Cardiac fibroblast (primary cell): ENCODE data around the gene GABRD.
"Not testable (repeated sequence)": the region's sequence is repeated elsewhere in the genome, so short reads cannot be mapped to it uniquely, and the experiment has no call there.

Experiments used
- DNase-seq, 2 donors: peaks; one replicate each; pipeline versions ENCODE4 v3.0.0 to v3.0.0-alpha.2; 2010; ENCODE audit warnings: low read depth in 2 of 2
- H3K4me3 ChIP-seq, 2 donors: replicated peaks in 1 of 2; 1 replicate in 1 of 2; 2 replicates in 1 of 2; pipeline ENCODE4 v1.5.1; 2011; ENCODE audit warnings: low read depth in 2 of 2, low read length in 2 of 2, mild to moderate bottlenecking in 2 of 2, moderate library complexity in 1 of 2
- CTCF ChIP-seq: IDR thresholded peaks from one replicate; pipeline ENCODE4 v1.5.1; 2011; ENCODE audit warnings: low read depth, mild to moderate bottlenecking, low read length, inconsistent platforms

Gene GABRD

DNA sequence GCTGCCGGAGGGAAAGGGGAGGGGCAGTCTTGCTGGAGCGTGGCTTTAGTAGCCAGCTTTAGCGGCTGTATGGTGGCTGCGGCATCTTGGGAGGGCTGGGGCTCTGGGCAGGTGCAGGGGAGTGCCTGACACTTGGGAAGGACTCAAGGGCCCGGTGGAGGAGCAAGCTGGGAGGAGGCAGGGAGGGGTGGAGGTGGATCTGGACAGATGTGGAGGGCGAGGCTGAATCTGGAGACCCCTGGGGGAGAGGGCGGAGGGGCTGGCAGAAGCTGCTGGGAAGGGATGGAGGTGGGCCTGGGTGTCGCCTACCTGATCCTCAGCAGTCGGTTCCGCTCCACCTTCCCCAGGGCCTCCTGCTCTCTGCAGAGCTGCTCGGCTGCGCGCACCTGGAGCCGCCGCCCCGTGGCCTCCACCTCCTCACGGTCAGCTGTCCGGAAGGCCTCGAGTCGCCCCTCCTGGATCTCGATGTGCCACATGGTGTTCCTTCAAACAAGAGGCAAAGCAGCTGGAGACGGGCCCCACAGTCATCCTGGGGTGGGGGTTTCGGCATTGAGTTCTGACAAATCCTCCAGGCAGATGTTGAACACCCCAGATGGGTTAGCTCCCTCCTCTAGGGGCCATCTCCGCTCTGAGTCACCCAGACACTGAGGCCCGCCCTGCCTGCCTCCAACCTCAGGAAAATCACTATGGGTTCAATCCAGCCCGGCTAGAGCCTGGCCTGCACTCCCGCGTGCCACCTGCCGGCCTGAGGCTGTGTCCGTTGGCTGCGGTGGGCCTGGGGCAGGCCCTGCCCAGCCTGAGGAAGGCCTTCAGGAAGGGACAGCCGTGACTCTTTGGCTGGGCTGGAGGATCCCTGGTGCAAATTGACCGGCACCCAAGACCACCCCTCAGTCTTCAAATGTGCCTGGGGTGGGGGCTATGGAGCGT, 45.2 kb upstream of the GABRD start:
- TF ChIP-seq CTCF, result no peak
- H3K4me3 ChIP-seq, result no peak overlapping the region
- no peak for DNase-seq

DNA sequence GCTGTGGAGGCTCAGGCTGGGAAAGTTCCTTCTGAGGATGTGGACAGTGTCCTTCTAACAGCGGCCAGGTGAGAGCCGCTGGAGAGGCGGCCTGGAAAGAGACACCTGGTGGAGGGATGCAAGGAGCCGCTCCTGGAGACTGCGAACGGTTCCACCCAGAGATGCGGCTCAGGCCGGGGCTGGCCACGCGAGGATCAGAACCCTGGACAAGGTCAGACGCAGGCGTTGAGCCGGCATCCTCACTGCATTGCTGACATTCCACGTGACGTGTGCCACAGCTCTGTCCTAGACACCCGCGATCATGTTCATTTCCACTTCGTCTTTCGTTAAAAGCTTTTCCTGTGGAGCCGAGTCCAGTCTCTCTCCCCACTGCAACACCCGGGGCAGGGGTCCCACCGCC, 44.3 kb upstream of the GABRD start:
- DNase-seq, result no peak
- H3K4me3 ChIP-seq, result no peak overlapping the region
- no peak for TF ChIP-seq CTCF

DNA sequence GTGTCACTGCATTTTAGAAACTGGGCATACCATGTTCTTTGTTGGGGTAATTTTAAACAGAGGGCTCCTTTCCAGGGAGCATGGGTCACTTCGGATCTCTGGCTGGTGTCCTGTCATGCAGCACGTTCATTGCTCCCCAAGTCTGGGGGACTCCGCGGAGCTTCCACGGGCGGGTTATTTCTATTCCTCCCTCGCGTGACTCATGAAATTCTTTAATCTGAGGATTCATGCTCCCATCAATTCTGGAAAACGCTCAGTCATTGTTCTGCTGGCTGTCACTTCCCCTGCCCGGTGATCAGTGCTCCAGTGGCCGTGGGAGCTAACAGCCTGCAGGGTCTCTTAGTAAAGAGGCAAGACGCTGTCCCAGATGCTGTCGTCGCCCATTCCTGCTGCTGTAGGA, 43.6 kb upstream of the GABRD start:
- DNase-seq, result no peak
- no peak overlapping the region for H3K4me3 ChIP-seq
- no peak for TF ChIP-seq CTCF

- no peak overlapping the region for H3K4me3 ChIP-seq
- DNase-seq, result no peak
- no peak for TF ChIP-seq CTCF
These were observed 43.1 kb upstream of the GABRD start for GRCh38 chr1:1976031-1976430.

DNA sequence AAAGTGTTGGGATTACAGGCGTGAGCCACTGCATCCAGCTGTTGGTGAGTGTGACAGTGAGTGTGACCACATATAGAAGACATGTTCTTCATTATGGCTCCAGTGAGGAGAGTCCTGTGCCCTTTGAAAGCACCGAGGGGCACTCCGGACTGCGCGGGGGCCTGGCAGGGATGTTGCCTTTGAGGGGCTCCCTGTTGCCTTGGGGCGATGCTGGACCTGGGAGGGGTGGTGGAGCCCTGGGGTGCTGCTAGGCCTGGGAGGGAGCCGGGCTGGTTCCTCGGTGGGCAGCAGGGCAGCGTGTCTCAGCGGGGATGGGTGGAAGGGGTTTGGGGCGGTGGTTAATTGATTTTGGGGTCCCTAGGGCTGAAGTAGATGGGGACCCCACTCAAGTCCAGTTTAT, 41.0 kb upstream of the GABRD start:
- no peak overlapping the region for H3K4me3 ChIP-seq
- no peak for DNase-seq
- TF ChIP-seq CTCF, result no peak

DNA sequence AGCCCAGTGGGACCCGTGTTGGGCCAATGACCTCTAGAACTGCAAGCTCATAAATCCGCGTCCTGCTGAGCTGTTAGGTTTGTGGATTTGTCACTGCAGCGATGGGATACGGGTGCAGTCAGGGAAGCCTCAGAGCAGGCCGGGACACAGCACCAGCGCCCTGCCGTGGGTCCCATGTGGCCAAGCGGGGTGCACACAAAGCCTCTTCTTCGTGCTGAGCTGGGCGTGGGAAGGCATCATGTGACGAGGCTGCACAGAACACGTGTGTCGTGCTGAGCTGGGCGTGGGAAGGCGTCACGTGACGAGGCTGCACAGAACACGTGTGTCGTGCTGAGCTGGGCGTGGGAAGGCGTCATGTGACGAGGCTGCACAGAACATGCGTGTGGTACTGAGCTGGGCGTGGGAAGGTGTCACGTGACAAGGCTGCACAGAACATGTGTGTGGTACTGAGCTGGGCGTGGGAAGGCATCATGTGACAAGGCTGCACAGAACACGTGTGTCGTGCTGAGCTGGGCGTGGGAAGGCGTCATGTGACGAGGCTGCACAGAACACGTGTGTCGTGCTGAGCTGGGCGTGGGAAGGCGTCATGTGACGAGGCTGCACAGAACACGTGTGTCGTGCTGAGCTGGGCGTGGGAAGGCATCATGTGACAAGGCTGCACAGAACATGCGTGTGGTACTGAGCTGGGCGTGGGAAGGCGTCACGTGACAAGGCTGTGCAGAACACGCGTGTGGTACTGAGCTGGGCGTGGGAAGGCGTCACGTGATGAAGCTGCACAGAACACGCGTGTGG, 40.3 kb upstream of the GABRD start:
- DNase-seq, result not testable (repeated sequence)

DNA sequence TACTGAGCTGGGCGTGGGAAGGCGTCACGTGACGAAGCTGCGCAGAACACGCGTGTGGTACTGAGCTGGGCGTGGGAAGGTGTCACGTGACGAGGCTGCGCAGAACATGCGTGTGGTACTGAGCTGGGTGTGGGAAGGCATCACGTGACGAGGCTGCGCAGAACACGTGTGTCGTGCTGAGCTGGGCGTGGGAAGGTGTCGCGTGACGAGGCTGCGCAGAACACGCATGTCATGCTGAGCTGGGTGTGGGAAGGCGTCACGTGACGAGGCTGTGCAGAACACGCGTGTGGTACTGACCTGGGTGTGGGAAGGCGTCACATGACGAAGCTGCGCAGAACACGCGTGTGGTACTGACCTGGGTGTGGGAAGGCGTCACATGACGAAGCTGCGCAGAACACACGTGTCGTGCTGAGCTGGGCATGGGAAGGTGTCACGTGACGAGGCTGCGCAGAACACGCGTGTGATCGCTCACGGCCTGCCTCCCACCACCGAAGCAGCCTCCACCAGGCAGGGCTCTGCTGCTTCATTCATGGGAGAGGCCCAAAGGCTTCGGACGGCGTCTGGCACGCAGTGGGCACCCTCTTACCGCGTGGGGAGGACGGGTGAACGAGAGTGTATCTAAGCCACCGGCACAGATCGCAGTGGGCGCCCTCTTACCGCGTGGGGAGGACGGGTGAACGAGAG, 39.5 kb upstream of the GABRD start:
- no peak for TF ChIP-seq CTCF
- H3K4me3 ChIP-seq, result no peak overlapping the region
- no peak for DNase-seq

More for the DNA sequence above, 40.3 kb upstream of the GABRD start:
- H3K4me3 ChIP-seq, result not testable (repeated sequence)
